GM19372 (cell line): ENCODE results near the gene CHMP3.

Experiments used
- ATAC-seq: cut with Tn5 transposase; IDR thresholded peaks from one replicate; pipeline ENCODE4 v1.9.1; 2021; ENCODE audit warnings: mild to moderate bottlenecking, low read depth, moderate library complexity; ENCODE audit not compliant: unreplicated experiment

Gene CHMP3

DNA sequence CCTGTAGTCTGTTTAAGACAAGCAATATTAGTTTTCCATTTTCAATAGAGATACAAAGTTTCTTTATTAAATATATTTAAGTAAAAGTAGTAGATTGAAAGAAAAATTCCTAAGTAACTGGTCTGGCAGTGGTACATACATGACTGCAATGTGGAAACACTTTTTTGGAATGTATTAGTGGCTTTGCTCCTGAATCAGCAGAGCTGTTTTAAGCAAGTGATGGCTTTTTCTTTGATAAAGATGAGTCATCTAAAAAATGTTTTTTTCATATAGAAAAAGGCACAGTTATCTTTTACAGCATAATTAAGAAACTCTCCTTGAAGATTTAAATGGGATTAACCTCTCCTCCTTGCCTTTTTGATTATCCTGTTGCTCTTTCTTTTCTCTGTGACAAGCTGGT is 87.2 kb downstream of the CHMP3 start:
- no peak for ATAC-seq

DNA sequence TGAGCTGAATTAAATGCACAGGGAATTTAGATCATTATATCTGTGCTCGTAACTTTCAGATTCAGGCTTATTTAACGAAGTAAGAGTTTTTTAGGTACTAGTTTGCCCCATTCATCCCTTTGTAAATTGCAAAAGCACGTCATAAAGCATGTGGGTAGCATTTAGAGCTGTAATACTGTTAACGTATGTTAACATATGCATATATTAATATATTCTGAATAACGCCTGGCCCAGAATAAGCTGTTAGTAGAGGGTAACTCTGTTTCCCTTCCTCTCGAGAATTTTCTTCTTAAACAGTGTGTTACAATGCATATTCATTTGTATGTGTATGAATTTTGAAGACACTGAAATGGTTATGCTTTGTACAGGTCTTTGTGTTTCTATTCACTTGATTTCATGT is 91.6 kb downstream of the CHMP3 start:
- no peak for ATAC-seq

DNA sequence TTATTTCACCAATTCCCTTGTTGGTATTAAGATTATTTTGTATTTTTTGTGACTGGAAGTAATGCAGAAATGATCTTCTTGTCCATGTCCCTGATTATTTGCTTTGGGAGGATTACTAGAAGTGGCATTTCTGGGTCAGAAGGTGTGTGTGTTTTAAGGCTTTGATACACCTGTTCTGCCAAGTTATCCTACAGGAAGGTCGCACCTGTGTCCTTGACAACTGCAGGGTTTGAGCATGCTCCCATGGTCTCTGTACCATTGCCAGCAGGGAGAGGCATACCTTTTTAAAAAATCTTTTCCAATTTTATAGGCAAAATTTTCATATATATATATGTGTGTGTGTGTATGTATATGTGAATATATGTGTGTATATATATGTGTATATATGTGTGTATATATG is 92.4 kb downstream of the CHMP3 start:
- no peak for ATAC-seq

DNA sequence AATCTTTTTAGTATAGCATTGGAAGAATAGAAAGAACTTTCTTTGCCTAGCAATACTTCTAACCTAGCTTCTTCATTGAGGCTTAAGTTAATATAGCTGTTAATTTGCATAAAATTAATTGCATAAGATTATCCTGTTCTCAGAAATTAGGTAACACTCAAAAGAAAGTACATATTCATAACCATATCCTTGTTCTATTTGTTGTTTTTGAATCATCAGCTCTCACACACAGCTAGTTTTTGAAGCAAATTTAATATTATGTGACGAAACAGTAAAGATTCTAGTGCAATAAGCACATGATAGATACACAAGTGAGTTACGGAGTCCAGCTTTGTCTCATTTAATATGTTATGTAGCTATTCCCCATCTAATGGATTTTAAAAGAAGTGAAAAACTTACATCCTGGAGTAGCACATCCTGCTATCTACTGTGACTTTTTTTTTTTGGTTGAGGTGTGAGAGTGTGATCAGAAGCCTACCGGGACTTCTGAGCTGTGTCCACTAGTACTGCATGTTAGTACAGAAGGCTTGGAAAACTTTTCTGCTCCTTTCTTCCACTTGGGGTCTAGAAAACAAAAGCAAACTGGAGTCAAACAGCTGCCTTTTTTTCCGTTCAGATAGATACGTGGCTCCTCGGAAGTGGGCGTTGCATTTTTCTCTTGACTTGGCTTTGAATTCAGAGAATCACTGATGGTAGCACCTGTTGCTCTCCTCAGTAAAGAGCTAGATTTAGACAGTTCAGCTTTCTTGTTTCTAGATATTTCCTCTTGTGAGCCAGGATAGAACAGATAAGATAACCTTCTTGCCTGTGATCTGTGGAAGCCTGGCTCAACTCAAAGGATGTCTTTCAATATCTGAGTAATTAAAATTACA is 94.8 kb downstream of the CHMP3 start:
- no peak for ATAC-seq

DNA sequence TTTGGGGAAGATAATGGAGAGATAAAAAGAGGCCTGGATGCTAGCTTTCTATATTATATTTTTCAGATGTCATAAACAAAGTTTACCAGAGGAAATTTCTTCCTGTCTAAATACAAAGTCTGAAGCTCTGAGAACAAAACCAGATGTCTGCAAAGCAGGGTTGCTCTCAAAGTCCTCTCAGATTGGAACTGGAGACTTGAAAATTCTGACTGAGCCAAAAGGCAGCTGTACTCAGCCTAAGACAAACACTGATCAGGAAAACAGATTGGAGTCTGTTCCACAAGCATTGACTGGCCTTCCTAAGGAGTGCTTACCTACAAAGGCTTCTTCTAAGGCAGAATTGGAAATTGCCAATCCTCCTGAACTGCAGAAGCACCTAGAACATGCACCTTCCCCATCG is 96.9 kb downstream of the CHMP3 start:
- no peak for ATAC-seq

DNA sequence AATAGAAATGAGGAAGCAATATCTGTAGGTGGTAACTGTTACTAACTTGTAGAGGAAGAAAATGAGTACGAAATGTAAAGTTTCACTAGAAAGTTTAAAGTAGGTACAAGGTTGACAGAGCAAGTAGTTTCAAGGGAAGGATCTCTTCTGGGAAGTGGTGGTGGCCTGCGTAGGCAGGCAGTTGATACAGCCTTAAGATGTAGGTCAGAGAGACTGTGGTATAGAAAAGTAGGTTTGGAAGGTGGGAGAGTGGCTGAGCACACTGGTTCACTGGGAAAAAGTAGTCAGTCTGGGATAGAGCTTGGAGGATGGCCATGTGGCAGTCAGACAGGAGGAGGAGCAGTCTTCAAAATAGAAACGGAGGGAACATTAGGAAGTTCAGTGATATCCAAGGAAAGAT is 98.6 kb downstream of the CHMP3 start:
- ATAC-seq: no peak

DNA sequence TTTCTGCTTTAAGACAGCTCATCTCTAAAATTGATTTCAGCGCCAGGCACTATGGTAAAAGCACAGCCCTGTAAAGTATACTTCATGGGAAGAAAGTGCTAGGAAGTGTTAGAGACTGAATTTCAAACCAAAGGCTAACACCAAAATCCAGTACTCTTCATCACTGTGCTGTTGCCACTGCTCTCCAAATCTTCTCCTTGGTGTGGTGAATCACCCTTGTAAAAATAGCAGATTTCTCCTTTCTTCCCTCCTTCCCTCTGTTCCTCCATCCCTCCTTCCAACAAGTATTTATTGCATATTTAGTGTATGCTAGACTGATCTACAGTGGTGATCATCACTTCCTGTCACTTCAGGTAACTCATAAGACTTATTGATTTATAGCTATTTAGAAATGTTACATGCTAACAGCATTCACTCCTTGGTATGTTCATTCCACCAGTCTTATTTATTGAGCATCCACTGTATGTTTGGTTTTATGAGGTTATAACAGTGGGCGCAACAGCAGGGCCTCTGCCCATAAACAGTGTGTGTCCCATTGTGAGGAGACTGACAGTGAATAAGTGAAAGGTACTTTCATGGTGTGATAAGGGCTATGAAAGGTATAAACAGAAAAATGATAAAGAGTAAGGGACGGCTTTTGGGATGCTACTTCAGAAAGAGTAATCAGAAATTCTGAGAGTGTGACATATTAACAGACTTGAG is 102.0 kb downstream of the CHMP3 start:
- no peak for ATAC-seq

DNA sequence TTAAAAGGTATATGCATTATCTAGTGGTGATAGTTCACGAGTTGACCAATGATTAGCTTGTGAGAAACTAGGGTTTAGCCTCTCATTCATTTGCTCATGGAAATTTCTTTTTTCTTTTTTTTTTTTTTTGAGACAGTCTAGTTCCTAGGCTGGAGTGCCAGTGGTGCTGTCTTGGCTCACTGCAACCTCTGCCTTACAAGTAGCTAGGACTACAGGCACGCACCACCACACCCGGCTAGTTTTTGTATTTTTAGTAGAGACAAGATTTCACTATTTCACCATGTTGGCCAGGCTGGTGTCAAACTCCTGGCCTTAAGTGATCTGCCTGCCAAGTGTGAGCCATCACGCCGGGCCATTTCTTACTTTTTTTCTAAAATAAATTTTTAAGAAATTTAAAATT is 108.1 kb downstream of the CHMP3 start:
- ATAC-seq: no peak

DNA sequence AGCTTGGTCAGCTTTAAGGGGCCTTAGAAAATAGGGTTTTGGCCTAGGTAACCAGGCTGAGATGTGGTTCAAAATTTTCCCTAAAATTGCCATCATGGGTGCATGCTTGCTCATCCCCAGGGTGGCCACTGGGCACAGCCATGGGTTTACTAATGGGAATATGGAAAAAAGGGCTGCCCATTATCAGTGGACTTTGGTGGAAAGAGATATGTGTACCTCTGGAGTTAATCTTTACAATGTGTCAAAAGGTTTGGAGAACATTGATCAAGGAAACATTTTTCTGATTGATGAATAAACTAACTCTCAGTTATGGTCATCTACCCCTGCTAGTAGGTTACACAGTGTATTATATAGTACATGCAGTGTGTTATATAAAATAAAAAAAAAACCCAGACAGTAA is 109.0 kb downstream of the CHMP3 start:
- no peak for ATAC-seq

DNA sequence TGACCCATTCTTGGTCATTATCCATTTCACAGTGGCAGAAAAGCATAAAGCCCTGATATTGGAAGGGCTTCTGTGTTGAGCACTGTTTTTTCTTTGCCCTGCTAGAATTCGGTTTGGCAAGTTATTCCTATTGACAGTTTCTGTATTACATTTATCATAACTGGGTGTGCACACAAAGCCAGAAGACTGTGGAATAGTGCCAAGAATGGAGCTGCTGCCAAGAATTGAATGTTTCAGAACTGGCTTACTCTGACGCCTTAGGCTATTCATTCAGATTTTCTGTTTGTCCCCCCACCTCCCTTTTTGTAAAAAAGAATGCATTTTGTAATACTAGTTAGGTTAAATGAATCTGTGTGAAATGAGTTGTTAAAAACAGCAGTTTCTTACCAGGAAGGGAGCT is 109.4 kb downstream of the CHMP3 start:
- no peak for ATAC-seq
